Mesenchymal stem cell (in vitro differentiated cells and primary cell): ENCODE results near the gene BNIP5.

ENCODE experiments used
- DNase-seq: peaks from one replicate; pipeline ENCODE4 v3.0.0-alpha.2; 2013
- H2AFZ ChIP-seq: one replicate; pipeline ENCODE4 v1.6.1; 2013; ENCODE audit warnings: low read depth, mild to moderate bottlenecking, control low read depth, inconsistent platforms, low read length, moderate library complexity
- H2AK5ac ChIP-seq: 2 replicates; pipeline ENCODE4 v1.6.1; 2013; ENCODE audit warnings: low read length, moderate library complexity, mild to moderate bottlenecking, inconsistent platforms; ENCODE audit not compliant: severe bottlenecking
- H2BK120ac ChIP-seq: one replicate; pipeline ENCODE4 v1.6.1; 2013; ENCODE audit warnings: low read depth, mild to moderate bottlenecking, inconsistent platforms, low read length, moderate library complexity
- H2BK12ac ChIP-seq, 2 experiments: one replicate each; pipeline ENCODE4 v1.6.1; 2013; ENCODE audit warnings: inconsistent platforms in 2 of 2, low read length in 2 of 2, mild to moderate bottlenecking in 2 of 2, moderate library complexity in 2 of 2, control low read depth in 1 of 2
- H2BK15ac ChIP-seq: one replicate; pipeline ENCODE4 v1.6.1; 2013; ENCODE audit warnings: mild to moderate bottlenecking, low read depth, inconsistent platforms; ENCODE audit not compliant: poor library complexity, severe bottlenecking
- H2BK5ac ChIP-seq: 2 replicates; pipeline ENCODE4 v1.6.1; 2013; ENCODE audit warnings: low read depth, mild to moderate bottlenecking, low read length, control low read depth, inconsistent platforms; ENCODE audit not compliant: poor library complexity, severe bottlenecking
- H3K14ac ChIP-seq, 2 experiments: one replicate each; pipeline ENCODE4 v1.6.1; 2013; ENCODE audit warnings: inconsistent platforms in 2 of 2, low read length in 2 of 2, control low read depth in 1 of 2, mild to moderate bottlenecking in 1 of 2, moderate library complexity in 1 of 2
- H3K18ac ChIP-seq, 2 experiments: one replicate each; pipeline ENCODE4 v1.6.1; 2013; ENCODE audit warnings: inconsistent platforms in 2 of 2, low read length in 2 of 2, control low read depth in 1 of 2, low read depth in 1 of 2, mild to moderate bottlenecking in 1 of 2
- H3K23ac ChIP-seq, 2 experiments: one replicate each; pipeline ENCODE4 v1.6.1; 2013; ENCODE audit warnings: inconsistent platforms in 2 of 2, low read length in 2 of 2, mild to moderate bottlenecking in 2 of 2, moderate library complexity in 2 of 2, control low read depth in 1 of 2
- H3K27ac ChIP-seq: 2 replicates; pipeline ENCODE4 v1.5.1; 2013; ENCODE audit warnings: mild to moderate bottlenecking, moderate library complexity, low read length, control low read depth, inconsistent platforms; ENCODE audit not compliant: poor library complexity, severe bottlenecking
- H3K27me3 ChIP-seq, 2 experiments: 2 replicates each; pipeline versions ENCODE4 v1.6.1 to v1.7.0; 2013; ENCODE audit warnings: low read length in 2 of 2, mild to moderate bottlenecking in 2 of 2, moderate library complexity in 2 of 2, control low read depth in 1 of 2, inconsistent platforms in 1 of 2; ENCODE audit not compliant: control insufficient read depth in 1 of 2, insufficient read depth in 1 of 2
- H3K36me3 ChIP-seq, 2 experiments: 2 replicates each; pipeline versions ENCODE4 v1.6.1 to v1.7.0; 2013; ENCODE audit warnings: low read length in 2 of 2, control low read depth in 1 of 2, inconsistent platforms in 1 of 2, low read depth in 1 of 2, mild to moderate bottlenecking in 1 of 2; ENCODE audit not compliant: insufficient read depth in 2 of 2, control insufficient read depth in 1 of 2
- H3K4ac ChIP-seq, 2 experiments: one replicate each; pipeline ENCODE4 v1.6.1; 2013; ENCODE audit warnings: inconsistent platforms in 2 of 2, low read length in 2 of 2, mild to moderate bottlenecking in 2 of 2, moderate library complexity in 2 of 2, control low read depth in 1 of 2, low read depth in 1 of 2
- H3K4me1 ChIP-seq: 2 replicates; pipeline ENCODE4 v1.6.1; 2013; ENCODE audit warnings: low read depth, low read length, control low read depth; ENCODE audit not compliant: control insufficient read depth, insufficient read depth
- H3K4me2 ChIP-seq: 2 replicates; pipeline ENCODE4 v1.6.1; 2013; ENCODE audit warnings: low read length, mild to moderate bottlenecking, inconsistent platforms; ENCODE audit not compliant: poor library complexity, severe bottlenecking
- H3K4me3 ChIP-seq, 2 experiments: 2 replicates each; pipeline versions ENCODE4 v1.5.1 to v1.7.0; 2013; ENCODE audit warnings: low read length in 2 of 2, mild to moderate bottlenecking in 2 of 2, control low read depth in 1 of 2, low read depth in 1 of 2; ENCODE audit not compliant: insufficient read depth in 1 of 2
- H3K79me1 ChIP-seq: replicated peaks from 2 replicates; pipeline ENCODE4 v1.6.1; 2013; ENCODE audit warnings: mild to moderate bottlenecking, control low read depth, low read length, inconsistent platforms; ENCODE audit not compliant: poor library complexity, severe bottlenecking
- H3K9ac ChIP-seq: 2 replicates; pipeline ENCODE4 v1.7.0; 2013; ENCODE audit warnings: mild to moderate bottlenecking, low read length, moderate library complexity
- H3K9me3 ChIP-seq: 2 replicates; pipeline ENCODE4 v1.7.0; 2013; ENCODE audit warnings: mild to moderate bottlenecking, low read length; ENCODE audit not compliant: control insufficient read depth
- H4K8ac ChIP-seq: one replicate; pipeline ENCODE4 v1.6.1; 2013; ENCODE audit warnings: inconsistent platforms, mild to moderate bottlenecking, low read length, moderate library complexity
- H4K91ac ChIP-seq: one replicate; pipeline ENCODE4 v1.6.1; 2013; ENCODE audit warnings: mild to moderate bottlenecking, low read length, inconsistent platforms
- WGBS: methylation state at CpG from one replicate; pipeline ENCODE4 v1.1.7; 2013; ENCODE audit warnings: mixed read lengths; 5-methylcytosine and 5-hydroxymethylcytosine counted together

Gene BNIP5

DNA sequence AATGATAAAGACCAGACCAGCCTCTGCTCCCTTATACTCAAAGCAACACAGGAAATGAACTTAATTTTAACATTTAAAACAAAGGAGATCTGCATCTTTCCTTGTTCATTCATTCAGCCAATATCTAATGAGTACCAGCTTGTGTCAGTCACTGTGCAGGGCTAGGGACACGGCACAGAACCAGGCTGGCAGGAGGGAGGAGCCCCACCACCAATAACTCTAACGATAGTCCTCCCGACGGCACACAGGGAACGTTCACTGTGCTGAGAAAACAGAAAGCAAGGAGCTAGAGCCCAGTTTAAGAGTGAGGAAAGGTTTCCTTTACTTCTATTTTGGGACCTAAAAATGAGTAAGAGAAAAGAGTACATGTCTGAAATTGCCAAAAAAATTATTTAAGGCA is 40.9 kb upstream of the BNIP5 start:
- H2AK5ac ChIP-seq = no peak overlapping the region
- no peak overlapping the region for H3K9ac ChIP-seq
- no peak for DNase-seq
- H4K91ac ChIP-seq = no peak overlapping the region
- no peak overlapping the region for H2BK120ac ChIP-seq
- H2BK15ac ChIP-seq = no peak overlapping the region
- no peak overlapping the region for H3K4me2 ChIP-seq
- no peak overlapping the region for H3K4ac ChIP-seq
- no peak overlapping the region for H3K23ac ChIP-seq
- WGBS = 85% methylated on average over 5 of the region's 5 CpGs
- no peaks in the 10 kb centered on the region for H3K79me1 ChIP-seq
- no peak overlapping the region for H3K14ac ChIP-seq
- no peaks in the 10 kb centered on the region for H3K9me3 ChIP-seq
- H2BK12ac ChIP-seq = no peak overlapping the region
- no peak overlapping the region for H3K18ac ChIP-seq
- H3K36me3 ChIP-seq = no peaks in the 10 kb centered on the region
- H3K27ac ChIP-seq = no peak overlapping the region
- no peak overlapping the region for H2AFZ ChIP-seq
- H4K8ac ChIP-seq = no peak overlapping the region
- H3K27me3 ChIP-seq = peaks cover 18 to 22% of the 10 kb centered on the region in 2 experiments
- no peaks in the 10 kb centered on the region for H3K4me1 ChIP-seq
- H3K4me3 ChIP-seq = no peak overlapping the region
- H2BK5ac ChIP-seq = no peak overlapping the region

DNA sequence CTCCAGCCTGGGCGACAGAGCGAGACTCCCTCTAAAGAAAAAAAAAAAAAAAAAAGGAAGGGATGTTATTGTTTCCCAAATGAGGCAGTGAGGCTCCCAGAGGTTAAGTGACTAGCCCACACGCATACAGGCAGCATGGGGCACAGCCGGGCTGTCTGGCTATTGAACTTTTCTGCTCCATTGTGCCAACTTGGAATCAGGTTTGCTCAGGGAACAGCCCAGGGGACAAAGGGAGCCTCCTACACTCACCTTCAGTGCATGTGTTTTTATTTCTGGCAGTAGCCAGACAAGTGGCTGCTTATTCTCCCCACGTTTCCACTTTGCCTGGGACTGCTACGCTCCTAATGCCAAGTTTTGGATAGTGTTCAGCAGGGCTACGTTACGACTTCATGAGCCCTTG is 40.1 kb upstream of the BNIP5 start:
- Histone ChIP-seq H3K9ac (no peak overlapping the region), H2AFZ (no peak overlapping the region), H3K9me3 (no peaks in the 10 kb centered on the region), H3K18ac (no peak overlapping the region), H3K23ac (no peak overlapping the region), H3K4me2 (no peak overlapping the region), H3K4me3 (no peak overlapping the region), H3K27me3 (peaks cover 27 to 31% of the 10 kb centered on the region in 2 experiments), H3K4me1 (no peaks in the 10 kb centered on the region), H2BK12ac (no peak overlapping the region), H4K8ac (no peak overlapping the region), H2AK5ac (no peak overlapping the region), H2BK120ac (no peak overlapping the region), H3K36me3 (no peaks in the 10 kb centered on the region), H4K91ac (no peak overlapping the region), H3K27ac (no peak overlapping the region), H2BK5ac (no peak overlapping the region), H3K79me1 (no peaks in the 10 kb centered on the region), H3K4ac (no peak overlapping the region), H3K14ac (no peak overlapping the region), H2BK15ac (no peak overlapping the region)
- WGBS = 88% methylated on average over 8 of the region's 8 CpGs
- no peak for DNase-seq

DNA sequence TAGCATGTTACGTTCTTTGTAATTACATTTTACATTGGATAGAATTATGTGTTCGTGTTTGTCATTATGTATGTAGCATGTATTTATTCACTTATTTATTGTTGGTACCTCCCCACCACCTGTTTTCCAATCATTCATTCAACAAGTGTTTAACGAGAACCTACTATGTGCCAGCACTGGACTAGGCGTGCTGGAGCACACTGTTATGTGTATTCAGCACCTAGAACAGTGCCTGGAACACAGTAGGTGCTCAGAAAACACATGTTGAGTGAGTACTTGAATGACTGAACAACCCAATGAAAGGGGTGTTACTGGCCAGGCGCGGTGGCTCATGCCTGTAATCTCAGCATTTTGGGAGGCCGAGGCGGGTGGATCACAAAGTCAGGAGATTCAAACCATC is 39.5 kb upstream of the BNIP5 start:
- Histone ChIP-seq H3K4me3 (no peak overlapping the region), H2AFZ (no peak overlapping the region), H3K9me3 (no peaks in the 10 kb centered on the region), H2BK5ac (no peak overlapping the region), H4K91ac (no peak overlapping the region), H3K9ac (no peak overlapping the region), H3K23ac (no peak overlapping the region), H3K18ac (no peak overlapping the region), H2BK15ac (no peak overlapping the region), H3K27me3 (peaks cover 29 to 33% of the 10 kb centered on the region in 2 experiments), H3K27ac (no peak overlapping the region), H3K4ac (no peak overlapping the region), H4K8ac (no peak overlapping the region), H2BK12ac (no peak overlapping the region), H3K14ac (no peak overlapping the region), H2AK5ac (no peak overlapping the region), H3K4me2 (no peak overlapping the region), H3K79me1 (no peaks in the 10 kb centered on the region), H2BK120ac (no peak overlapping the region), H3K36me3 (no peaks in the 10 kb centered on the region), H3K4me1 (no peaks in the 10 kb centered on the region)
- DNase-seq = no peak
- 93% methylated on average over 6 of the region's 8 CpGs for WGBS

DNA sequence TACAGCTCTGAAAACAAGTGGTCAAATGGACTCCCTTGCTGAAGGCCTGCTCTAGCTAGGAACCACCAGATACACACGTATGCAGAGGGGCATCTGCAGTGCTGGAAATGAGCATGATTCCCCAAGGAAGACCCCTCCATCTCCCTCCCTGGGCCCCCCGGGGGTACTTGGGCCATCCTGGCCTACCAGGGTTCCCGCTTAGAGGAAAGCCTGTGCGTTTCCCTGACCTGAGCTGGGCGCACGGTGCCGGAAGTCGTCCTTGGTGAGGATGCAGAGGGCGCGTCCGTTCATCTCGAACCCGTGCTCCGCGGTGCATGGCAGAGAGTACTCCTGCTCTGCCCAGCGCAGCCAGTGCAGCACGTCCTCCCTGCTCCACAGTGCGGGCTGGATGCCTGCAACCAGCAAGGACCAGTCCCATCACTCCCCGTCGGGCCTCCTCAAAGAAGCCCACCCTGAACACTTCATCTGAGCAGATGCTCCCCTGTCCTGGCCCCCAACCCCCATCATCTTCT is 39.0 kb upstream of the BNIP5 start:
- 92% methylated on average over 20 of the region's 20 CpGs for WGBS
- no peak overlapping the region for H3K9ac ChIP-seq
- H4K91ac ChIP-seq = no peak overlapping the region
- no peak overlapping the region for H3K18ac ChIP-seq
- no peaks in the 10 kb centered on the region for H3K9me3 ChIP-seq
- H2AFZ ChIP-seq = no peak overlapping the region
- H3K4me2 ChIP-seq = no peak overlapping the region
- no peaks in the 10 kb centered on the region for H3K36me3 ChIP-seq
- no peak overlapping the region for H2BK12ac ChIP-seq
- H3K4me3 ChIP-seq = no peak overlapping the region
- no peak overlapping the region for H4K8ac ChIP-seq
- H3K4me1 ChIP-seq = no peaks in the 10 kb centered on the region
- no peak overlapping the region for H3K4ac ChIP-seq
- no peak overlapping the region for H3K27ac ChIP-seq
- no peak overlapping the region for H3K14ac ChIP-seq
- H2BK5ac ChIP-seq = no peak overlapping the region
- DNase-seq = no peak
- no peak overlapping the region for H2BK15ac ChIP-seq
- H3K79me1 ChIP-seq = no peaks in the 10 kb centered on the region
- no peak overlapping the region for H3K23ac ChIP-seq
- peaks cover 33 to 36% of the 10 kb centered on the region in 2 experiments for H3K27me3 ChIP-seq
- H2AK5ac ChIP-seq = no peak overlapping the region
- no peak overlapping the region for H2BK120ac ChIP-seq
